Trophoblast cell (in vitro differentiated cells and primary cell): Measurements from ENCODE around the gene FFAR1.
"Not testable (repeated sequence)": the region's sequence is repeated elsewhere in the genome, so short reads cannot be mapped to it uniquely, and the experiment has no call there.

Source experiments
- DNase-seq, 2 donors: peaks; one replicate each; pipeline ENCODE4 v3.0.0-alpha.2; 2016
- H2AFZ ChIP-seq: 2 replicates; pipeline ENCODE4 v1.6.1; 2013; ENCODE audit warnings: low read length, moderate library complexity, mild to moderate bottlenecking; ENCODE audit not compliant: insufficient read depth, poor library complexity
- H2AK5ac ChIP-seq: 2 replicates; pipeline ENCODE4 v1.6.1; 2013; ENCODE audit warnings: mild to moderate bottlenecking, low read length
- H2BK120ac ChIP-seq: 2 replicates; pipeline ENCODE4 v1.6.1; 2013; ENCODE audit warnings: low read length, mild to moderate bottlenecking, moderate library complexity; ENCODE audit not compliant: insufficient read depth, poor library complexity
- H2BK12ac ChIP-seq: 2 replicates; pipeline ENCODE4 v1.6.1; 2013; ENCODE audit warnings: mild to moderate bottlenecking, low read length, moderate library complexity
- H2BK5ac ChIP-seq: 2 replicates; pipeline ENCODE4 v1.6.1; 2013; ENCODE audit warnings: low read length, low read depth, moderate library complexity, mild to moderate bottlenecking; ENCODE audit not compliant: poor library complexity
- H3K14ac ChIP-seq: 2 replicates; pipeline ENCODE4 v1.6.1; 2013; ENCODE audit warnings: mild to moderate bottlenecking, low read length
- H3K18ac ChIP-seq: 2 replicates; pipeline ENCODE4 v1.6.1; 2013; ENCODE audit warnings: mild to moderate bottlenecking, low read length
- H3K23ac ChIP-seq: 2 replicates; pipeline ENCODE4 v1.6.1; 2013; ENCODE audit warnings: low read length
- H3K27ac ChIP-seq: 2 replicates; pipeline ENCODE4 v1.5.1; 2013; ENCODE audit warnings: low read depth, mild to moderate bottlenecking, inconsistent platforms, low read length, moderate library complexity
- H3K27me3 ChIP-seq: 2 replicates; pipeline ENCODE4 v1.6.1; 2013; ENCODE audit warnings: inconsistent platforms, mild to moderate bottlenecking, low read length, moderate library complexity; ENCODE audit not compliant: insufficient read depth
- H3K36me3 ChIP-seq, 2 experiments: 1 replicate in 1 of 2; 2 replicates in 1 of 2; pipeline ENCODE4 v1.6.1; 2013; ENCODE audit warnings: low read length in 2 of 2, mild to moderate bottlenecking in 2 of 2, moderate library complexity in 1 of 2; ENCODE audit not compliant: insufficient read depth in 2 of 2, control insufficient read depth in 1 of 2
- H3K4ac ChIP-seq: 2 replicates; pipeline ENCODE4 v1.6.1; 2013; ENCODE audit warnings: low read depth, mild to moderate bottlenecking, low read length, moderate library complexity
- H3K4me1 ChIP-seq, 2 experiments: 1 replicate in 1 of 2; 2 replicates in 1 of 2; pipeline ENCODE4 v1.6.1; 2013; ENCODE audit warnings: low read length in 2 of 2, mild to moderate bottlenecking in 2 of 2, moderate library complexity in 1 of 2; ENCODE audit not compliant: insufficient read depth in 2 of 2, control insufficient read depth in 1 of 2
- H3K4me2 ChIP-seq: 2 replicates; pipeline ENCODE4 v1.6.1; 2013; ENCODE audit warnings: inconsistent platforms, mild to moderate bottlenecking, low read length, moderate library complexity
- H3K4me3 ChIP-seq: 2 replicates; pipeline ENCODE4 v1.5.1; 2013; ENCODE audit warnings: mild to moderate bottlenecking, low read depth, low read length, inconsistent platforms
- H3K79me1 ChIP-seq: one replicate; pipeline ENCODE4 v1.6.1; 2013; ENCODE audit warnings: low read length
- H3K79me2 ChIP-seq: 2 replicates; pipeline ENCODE4 v1.6.1; 2013; ENCODE audit warnings: low read length, mild to moderate bottlenecking; ENCODE audit not compliant: control insufficient read depth, insufficient read depth, poor library complexity
- H3K9ac ChIP-seq: 2 replicates; pipeline ENCODE4 v1.6.1; 2013; ENCODE audit warnings: mild to moderate bottlenecking, low read length
- H3K9me3 ChIP-seq: 2 replicates; pipeline ENCODE4 v1.6.1; 2013; ENCODE audit warnings: low read depth, mild to moderate bottlenecking, control low read depth, inconsistent platforms, low read length; ENCODE audit not compliant: insufficient read depth
- H4K12ac ChIP-seq: 2 replicates; pipeline ENCODE4 v1.6.1; 2013; ENCODE audit warnings: low read depth, mild to moderate bottlenecking, low read length, moderate library complexity
- H4K8ac ChIP-seq: 2 replicates; pipeline ENCODE4 v1.6.1; 2013; ENCODE audit warnings: low read depth, mild to moderate bottlenecking, low read length, moderate library complexity
- H4K91ac ChIP-seq: one replicate; pipeline ENCODE4 v1.6.1; 2013; ENCODE audit warnings: low read depth, mild to moderate bottlenecking, low read length, moderate library complexity
- WGBS: extraction: QIAGEN DNeasy Blood & Tissue Kit; methylation state at CpG from one replicate; pipeline ENCODE4 v1.1.7; 2013; ENCODE audit warnings: missing lambda C conversion rate; ENCODE audit not compliant: insufficient read length, insufficient coverage; ENCODE audit errors: extremely low coverage; 5-methylcytosine and 5-hydroxymethylcytosine counted together

The FFAR1 gene

GRCh38 chr19:35359395-35359794 lies 11.7 kb downstream of the FFAR1 start:
- H2AFZ ChIP-seq, H2BK5ac ChIP-seq, DNase-seq, H3K27me3 ChIP-seq, H3K23ac ChIP-seq, H2BK12ac ChIP-seq, H3K27ac ChIP-seq, H3K79me2 ChIP-seq, H4K91ac ChIP-seq, H3K18ac ChIP-seq, H3K9ac ChIP-seq, H4K12ac ChIP-seq, H3K4me3 ChIP-seq, H3K9me3 ChIP-seq, H2AK5ac ChIP-seq, H3K4ac ChIP-seq, H4K8ac ChIP-seq, H3K36me3 ChIP-seq, H3K14ac ChIP-seq, H3K4me2 ChIP-seq, H3K4me1 ChIP-seq, H2BK120ac ChIP-seq, H3K79me1 ChIP-seq: not testable (repeated sequence)
- WGBS, result no CpG with 5 or more reads among the region's 21 CpGs

- not testable (repeated sequence) for H2BK12ac ChIP-seq, DNase-seq, H3K4ac ChIP-seq
Observed at GRCh38 chr19:35360081-35360480, 12.4 kb downstream of the FFAR1 start.

GRCh38 chr19:35360880-35361420 lies 13.2 kb downstream of the FFAR1 start:
- no peak overlapping the region for H2BK5ac ChIP-seq
- H3K79me2 ChIP-seq, result no peaks in the 10 kb centered on the region
- no peak overlapping the region for H3K4me2 ChIP-seq
- no peak overlapping the region for H2BK12ac ChIP-seq
- H4K91ac ChIP-seq, result no peak overlapping the region
- H3K27ac ChIP-seq, result no peak overlapping the region
- no peak overlapping the region for H3K4me3 ChIP-seq
- H3K4me1 ChIP-seq, result no peaks in the 10 kb centered on the region
- no peak overlapping the region for H3K14ac ChIP-seq
- H2BK120ac ChIP-seq, result no peak overlapping the region
- no peaks in the 10 kb centered on the region for H3K9me3 ChIP-seq
- H3K36me3 ChIP-seq, result no peaks in the 10 kb centered on the region
- H4K12ac ChIP-seq, result no peak overlapping the region
- no peak overlapping the region for H3K9ac ChIP-seq
- H3K18ac ChIP-seq, result no peak overlapping the region
- DNase-seq, result no peak
- H2AFZ ChIP-seq, result no peak overlapping the region
- no peak overlapping the region for H3K23ac ChIP-seq
- H4K8ac ChIP-seq, result no peak overlapping the region
- no peak overlapping the region for H2AK5ac ChIP-seq
- WGBS, result no CpG with 5 or more reads among the region's 5 CpGs
- H3K4ac ChIP-seq, result no peak overlapping the region
- no peaks in the 10 kb centered on the region for H3K27me3 ChIP-seq
- H3K79me1 ChIP-seq, result no peaks in the 10 kb centered on the region

More at GRCh38 chr19:35360081-35360480, 12.4 kb downstream of the FFAR1 start:
- H3K18ac ChIP-seq, H2BK120ac ChIP-seq, H3K27ac ChIP-seq, H3K79me1 ChIP-seq, H3K4me2 ChIP-seq, H3K9ac ChIP-seq, H3K23ac ChIP-seq, H2AFZ ChIP-seq, H2AK5ac ChIP-seq, H3K36me3 ChIP-seq, H2BK5ac ChIP-seq, H3K9me3 ChIP-seq, H4K12ac ChIP-seq, H4K91ac ChIP-seq, H3K4me1 ChIP-seq, H3K4me3 ChIP-seq, H3K14ac ChIP-seq, H3K79me2 ChIP-seq, H4K8ac ChIP-seq, H3K27me3 ChIP-seq: not testable (repeated sequence)
- WGBS, result no CpG with 5 or more reads among the region's 5 CpGs

GRCh38 chr19:35362261-35363000 lies 14.7 kb downstream of the FFAR1 start:
- DNase-seq, result no peak
- no CpG with 5 or more reads among the region's 14 CpGs for WGBS
- Histone ChIP-seq H4K8ac (no peak overlapping the region), H3K79me2 (no peaks in the 10 kb centered on the region), H3K4ac (no peak overlapping the region), H2BK12ac (no peak overlapping the region), H2BK5ac (no peak overlapping the region), H3K18ac (no peak overlapping the region), H3K23ac (no peak overlapping the region), H3K4me3 (no peak overlapping the region), H3K27me3 (no peaks in the 10 kb centered on the region), H2AFZ (no peak overlapping the region), H3K36me3 (no peaks in the 10 kb centered on the region), H3K9ac (no peak overlapping the region), H2BK120ac (no peak overlapping the region), H3K27ac (no peak overlapping the region), H3K9me3 (no peaks in the 10 kb centered on the region), H3K14ac (no peak overlapping the region), H3K79me1 (no peaks in the 10 kb centered on the region), H3K4me1 (no peaks in the 10 kb centered on the region), H3K4me2 (no peak overlapping the region), H4K91ac (no peak overlapping the region), H2AK5ac (no peak overlapping the region), H4K12ac (no peak overlapping the region)
